NCI-H2196 treated with DMSO at 0.1 percent for 48 hours (cell line): ENCODE data around the gene RTP2.

ENCODE experiments used
- DNase-seq: peaks from one replicate; lab custom pipeline; 2025; ENCODE audit not compliant: unreplicated experiment; lab: John Stamatoyannopoulos, UW

RTP2 gene, protein sequence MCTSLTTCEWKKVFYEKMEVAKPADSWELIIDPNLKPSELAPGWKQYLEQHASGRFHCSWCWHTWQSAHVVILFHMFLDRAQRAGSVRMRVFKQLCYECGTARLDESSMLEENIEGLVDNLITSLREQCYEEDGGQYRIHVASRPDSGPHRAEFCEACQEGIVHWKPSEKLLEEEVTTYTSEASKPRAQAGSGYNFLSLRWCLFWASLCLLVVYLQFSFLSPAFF

DNA sequence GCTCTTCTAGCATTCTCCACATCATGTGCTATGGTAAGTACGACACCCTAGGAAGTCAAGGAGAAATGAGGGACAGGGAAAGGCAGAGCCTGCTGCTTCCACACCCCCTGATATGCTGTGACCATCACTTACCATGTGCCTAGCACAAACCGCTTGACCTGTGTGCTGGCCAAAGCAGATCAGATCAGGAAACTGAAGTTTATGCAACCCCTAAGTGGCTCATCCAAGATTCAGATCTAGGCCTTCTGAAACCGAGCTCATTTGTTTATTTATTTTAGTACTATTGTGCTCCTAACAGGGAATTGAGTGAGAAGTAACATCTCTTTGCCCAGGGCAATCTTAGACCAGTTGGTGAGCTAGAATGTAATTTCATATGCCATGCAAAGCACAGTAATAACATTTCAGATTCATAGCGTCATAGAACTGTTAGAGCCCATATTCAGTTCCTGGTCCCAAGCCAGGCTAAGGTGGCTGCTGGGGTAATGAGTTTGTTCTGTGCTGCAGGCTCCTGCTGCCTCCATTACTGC, at the start of gene RTP2:
RTP2 (minus strand) TSS at position 51 of the 527 bp plus-strand sequence. CDS start 429 bp downstream, outside the sequence.
- no peak for DNase-seq

DNA sequence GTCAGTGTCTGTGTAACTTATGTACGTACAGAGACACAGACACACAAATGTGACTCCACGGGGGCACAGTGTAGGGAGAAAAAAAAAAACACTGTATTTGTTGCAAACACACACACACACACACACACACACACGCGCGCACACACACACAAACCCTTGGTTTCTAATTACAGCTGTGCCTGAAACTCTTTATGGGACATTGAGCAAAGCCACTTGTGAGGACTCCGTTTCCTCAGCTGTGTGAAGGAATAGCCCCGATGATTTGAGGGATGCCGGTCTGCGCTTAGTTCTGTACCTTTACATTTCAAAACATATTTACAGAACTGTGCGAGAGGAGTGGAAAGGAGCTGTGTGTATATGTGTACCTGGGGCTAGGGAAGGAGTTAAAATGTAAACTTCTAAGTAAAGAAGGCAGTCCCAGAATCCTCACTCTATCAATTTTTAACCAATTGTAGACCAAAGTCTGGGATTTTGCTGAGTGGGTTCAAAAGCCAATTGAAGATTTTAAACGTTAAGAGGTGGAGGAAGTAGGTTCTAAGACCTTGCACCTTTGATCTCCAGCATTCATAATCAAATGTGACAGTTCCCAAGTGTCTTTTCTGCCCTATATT, 48.3 kb upstream of the RTP2 start:
- DNase-seq: no peak

DNA sequence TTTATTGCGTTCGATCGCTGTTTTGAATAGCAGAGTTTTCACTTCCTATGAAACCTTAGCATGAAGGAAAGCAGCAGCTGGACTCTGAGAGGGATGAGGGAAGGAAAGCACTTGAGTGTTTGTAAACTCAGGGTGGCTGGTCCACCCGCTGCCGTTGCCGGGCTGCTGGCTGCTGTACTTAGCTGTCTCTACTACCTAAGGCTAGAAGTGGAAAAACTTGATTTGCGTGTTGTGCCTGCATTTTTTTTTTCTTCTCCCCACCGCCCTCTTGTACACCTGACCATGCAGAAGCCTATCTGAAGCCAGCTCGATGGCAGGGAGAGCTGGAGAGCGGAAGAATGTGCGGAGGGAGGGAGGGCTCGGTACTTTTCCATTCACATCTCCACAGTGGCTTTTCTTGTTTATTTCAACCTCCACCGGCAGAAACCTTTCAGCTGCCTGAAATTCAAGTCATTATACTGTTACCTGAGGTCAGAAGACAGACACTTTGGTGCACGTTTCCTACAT, 47.7 kb upstream of the RTP2 start:
- peak; percentile 94 for DNase-seq

DNA sequence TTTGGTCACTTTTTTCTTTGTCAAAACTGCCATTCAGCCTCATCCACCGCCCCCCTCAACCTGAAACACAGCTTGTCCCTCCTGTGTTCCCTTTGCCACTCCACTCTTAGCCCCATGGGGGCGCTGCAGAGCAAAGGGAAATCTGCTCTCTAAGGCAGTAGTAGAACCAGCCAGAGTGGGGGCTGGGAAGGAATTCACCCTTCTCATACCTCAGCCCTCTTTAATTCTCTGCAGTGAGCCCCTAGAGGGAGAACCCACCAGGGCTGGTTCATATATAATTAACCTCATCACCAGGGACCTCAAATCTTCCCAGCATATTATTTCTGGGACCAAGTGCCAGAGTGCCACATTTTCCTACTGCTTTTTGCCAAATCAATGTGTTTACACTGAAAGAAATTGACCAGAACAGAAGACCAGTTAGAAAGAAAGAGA, 45.7 kb upstream of the RTP2 start:
- peak; percentile 94 for DNase-seq

DNA sequence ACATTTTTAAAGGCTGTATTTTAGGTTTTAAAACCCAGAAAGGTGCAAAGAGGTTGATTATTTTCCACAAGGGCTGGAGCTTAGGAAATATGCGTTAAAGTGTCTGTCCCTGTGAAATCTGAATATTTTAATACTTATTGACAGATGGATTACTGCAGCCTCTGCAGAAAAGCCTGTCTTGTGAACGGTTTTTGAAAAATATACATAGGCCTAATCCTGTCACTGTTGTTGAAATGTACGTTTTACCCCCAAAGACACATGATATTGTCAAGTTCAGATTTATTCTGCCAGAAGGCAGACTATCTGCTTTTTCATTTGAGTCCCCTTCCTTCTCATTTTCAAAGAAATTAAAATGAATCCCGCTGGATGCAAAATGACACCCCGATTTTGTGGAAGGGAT, 45.1 kb upstream of the RTP2 start:
- DNase-seq: no peak

DNA sequence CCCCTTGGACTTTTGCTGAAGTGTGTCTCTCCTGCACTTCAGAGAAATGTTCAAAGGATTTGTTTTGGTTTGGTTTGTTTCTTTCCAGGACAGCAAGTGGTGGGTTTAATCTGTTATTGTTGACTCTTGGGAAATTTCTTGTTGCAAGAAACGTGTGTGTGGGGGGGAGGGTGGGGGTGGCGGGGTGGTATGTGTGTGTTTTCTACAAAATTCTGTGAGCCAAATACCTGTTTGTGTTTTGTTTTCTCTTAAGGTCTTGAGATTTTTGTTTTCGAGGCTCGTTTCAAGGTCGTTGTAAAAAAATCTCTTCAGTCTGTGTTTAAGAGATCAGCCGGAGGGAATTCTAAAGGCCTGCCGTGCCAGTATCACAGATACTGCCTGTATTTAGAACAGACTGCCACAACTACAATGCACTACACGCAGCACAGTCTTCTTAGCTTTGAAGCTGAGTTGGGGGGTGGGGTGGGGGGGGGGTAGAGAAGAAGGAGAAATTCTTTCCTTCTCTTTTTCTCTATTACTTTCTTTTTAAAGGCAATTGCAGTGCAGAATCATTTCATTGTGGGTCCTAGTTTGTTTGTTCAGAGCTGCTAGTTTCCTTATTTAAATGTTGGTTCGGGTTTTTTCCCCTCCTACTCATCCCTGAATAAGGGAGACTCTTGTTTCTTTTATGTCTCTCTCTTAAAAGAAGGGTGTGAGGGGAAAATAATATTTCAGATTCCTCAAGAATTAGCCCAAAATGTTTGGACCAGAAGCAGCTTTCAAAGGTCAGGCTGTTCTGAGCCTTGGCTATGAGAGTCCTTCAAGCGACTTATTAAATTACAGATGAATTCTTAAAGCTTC, 44.3 kb upstream of the RTP2 start:
- DNase-seq: peak; percentile 61

DNA sequence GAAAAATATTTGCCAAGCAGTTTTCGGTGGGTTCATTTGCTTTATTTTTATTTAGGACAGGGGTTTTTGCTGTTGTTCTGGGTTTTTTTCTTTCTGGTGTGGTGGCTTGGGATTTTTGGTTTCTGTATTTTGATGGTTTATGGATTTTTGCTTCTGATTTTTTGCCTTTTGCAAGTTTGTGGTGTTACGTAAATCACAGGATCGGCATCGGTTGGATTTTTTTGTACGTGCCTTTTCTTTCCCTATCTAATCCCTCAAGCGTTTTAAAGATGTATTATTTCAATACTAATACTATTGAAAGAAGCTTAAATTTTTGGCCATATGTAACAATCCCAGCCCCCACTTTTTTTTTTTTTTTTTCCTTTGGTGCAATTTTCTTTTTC, 43.7 kb upstream of the RTP2 start:
- no peak for DNase-seq

DNA sequence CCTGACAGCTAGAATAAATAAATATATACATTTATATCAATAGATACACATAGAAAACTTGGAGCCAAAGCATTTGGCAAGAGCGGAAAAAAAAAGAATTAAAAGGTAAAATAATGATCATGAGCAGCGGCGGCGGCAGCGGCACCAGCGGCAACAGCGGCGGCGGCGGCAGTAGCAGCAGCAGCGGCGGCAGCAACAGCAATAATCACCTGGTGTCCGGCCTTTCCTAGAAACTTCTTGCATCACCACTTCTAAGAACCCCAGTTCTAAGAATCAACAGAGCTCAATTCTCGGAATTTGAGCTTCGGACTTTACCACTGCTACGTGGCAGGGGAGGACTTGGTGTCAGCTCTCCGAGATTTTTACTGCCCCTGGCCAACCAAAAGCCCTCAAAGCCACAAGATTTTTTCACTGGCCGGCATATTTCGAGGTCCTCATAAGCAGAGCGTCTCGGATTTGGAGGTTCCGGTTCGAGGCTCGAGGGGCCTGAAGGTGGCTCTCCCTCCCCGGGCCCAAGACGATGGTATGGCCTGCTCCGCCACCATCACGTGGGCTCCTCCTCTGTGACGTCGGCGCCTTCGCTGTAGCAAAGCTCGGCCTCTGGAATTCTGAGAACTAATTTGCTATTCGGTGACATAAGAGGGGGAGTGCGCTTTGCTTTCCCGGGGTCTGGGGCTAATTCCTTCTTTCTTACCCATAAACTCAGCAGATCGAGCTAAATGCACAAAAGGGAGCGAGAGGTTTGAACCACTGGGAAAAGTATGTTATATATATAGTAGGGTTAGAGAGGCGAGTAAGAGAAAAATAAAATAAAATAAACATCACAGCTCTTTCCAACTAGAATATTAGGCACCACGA, 43.1 kb upstream of the RTP2 start, which contains the start of gene BCL6:
BCL6 (minus strand) TSS at position 268 of the 858 bp plus-strand sequence. CDS start 11,775 bp downstream, outside the sequence.
- DNase-seq: peak; percentile 99

DNA sequence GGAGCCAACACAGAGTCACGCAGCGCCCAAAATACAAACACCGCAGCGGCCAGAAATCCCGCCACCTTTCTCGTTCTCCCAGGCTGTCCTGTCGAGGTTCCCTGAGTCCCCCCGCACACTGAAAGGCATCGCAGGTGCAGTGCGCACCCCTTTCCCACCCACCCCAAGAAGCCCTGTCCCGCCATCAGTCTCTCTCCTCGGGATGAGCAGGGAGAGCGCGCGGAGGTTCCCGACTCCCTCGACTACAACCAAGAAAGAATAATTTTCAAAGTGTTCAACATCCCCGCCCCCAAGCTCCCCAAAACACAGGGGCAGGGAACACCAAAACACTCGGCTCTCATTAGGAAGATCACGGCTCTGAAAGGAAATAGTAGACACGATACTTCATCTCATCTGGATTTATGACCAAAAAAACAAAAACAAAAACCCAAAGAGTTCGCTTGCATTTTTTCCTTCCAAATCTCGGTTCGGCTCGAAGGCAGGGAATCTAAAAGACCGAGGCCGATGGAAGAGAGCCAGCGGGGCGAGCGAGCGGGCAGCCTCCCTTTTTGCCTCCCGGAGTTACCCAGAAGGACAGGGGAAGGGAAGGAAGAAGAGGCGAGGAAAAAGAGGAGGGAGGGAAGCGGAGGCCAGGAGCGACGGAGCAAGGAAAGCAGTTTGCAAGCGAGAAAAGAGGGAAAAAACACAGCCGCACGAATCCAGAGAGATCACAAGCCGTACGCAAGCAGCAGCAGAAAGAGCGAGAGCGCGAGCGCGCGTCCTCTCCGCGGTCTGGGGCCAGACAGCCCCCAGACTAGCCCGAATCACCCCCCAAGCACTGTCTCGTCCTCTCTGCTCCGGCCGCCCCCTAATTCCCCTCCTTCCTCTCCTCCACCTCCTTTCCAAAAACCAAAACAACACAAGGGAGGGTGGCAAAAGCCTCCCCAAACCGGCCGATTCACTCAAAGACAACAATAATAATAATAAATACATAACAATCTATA, 42.1 kb upstream of the RTP2 start:
- DNase-seq: peak; percentile 67

DNA sequence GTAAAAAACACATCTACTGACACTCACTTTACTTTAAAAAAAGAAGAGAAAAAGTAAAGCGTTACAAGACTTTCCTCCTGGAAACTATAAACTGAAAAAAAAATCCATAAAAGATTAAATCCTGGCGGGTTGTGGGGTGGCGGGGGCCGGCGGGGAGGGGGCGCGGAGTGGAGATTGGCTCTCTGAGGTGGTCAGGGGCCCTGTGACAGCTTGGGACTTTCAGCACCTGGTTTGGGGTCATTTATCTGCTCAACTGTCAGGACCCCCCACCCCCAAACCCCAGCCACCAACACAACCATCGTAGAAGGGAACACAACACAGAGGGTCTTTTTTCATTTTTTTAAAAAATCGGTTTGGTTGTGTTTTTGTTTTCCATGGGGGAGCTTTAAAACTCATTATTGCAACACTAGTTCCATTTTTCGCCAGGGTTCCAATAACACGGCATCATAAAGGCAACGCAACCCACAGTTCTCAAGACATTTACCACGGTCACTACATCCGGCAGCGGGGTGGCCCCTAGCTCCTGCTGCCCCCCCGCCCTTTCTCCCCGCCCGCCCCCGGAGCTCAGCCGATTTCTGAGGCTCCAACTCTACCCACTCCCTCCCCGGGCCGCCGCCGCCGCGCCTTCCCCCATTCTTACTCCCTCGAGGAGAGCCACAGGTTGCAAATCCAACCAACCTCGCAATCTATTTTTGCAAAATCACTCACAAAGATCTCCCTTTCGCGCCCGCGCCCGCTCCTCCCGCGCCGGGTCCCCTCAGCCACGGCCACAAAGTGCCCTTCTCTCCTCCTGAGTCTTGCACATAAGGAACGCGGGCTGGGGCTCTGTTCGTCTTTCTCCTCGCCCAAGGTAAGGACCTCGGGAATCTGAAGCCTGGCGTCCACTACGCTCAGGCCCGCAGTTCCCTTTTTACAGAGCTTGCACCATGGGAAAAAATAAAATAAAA, 41.1 kb upstream of the RTP2 start:
- DNase-seq: peak; percentile 64

DNA sequence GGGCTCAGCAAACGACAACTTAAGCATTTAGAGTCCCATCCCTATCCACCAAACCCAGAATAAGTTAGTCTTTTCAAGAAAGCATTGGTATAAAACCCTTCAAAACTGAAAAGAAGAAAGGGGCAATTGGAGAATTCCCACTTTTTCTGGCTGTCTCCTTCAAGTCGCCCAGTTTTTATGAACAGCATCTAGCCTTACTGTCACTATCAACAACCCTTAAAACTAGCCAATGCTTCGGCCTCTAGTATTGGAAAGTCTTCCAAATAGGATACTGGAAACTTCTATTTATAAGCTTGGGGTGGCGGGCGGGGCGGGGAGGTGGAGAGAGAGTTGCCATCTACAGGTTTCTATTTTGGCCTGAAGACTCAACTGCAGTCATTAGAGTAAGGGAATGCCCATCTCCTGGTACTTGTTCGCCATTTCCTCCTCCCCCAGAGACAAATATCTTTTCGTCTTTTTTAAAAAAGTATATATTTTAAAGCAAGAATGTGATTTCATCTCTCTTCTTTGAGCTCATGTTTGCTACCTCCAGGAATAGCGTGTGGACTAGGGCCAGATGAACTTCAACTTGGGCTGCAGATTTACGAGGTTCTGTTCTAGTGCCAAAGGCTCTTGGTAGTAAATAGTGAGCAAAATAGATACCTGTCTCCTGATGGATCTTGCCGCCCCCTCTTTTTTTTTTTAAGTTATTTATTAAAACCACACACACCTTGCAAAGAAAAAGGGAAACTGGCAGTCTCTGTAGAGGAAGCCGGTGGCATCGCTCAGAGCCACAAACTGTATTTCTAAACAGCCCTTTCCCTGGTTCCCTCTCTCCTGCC, 40.2 kb upstream of the RTP2 start:
- no peak for DNase-seq

DNA sequence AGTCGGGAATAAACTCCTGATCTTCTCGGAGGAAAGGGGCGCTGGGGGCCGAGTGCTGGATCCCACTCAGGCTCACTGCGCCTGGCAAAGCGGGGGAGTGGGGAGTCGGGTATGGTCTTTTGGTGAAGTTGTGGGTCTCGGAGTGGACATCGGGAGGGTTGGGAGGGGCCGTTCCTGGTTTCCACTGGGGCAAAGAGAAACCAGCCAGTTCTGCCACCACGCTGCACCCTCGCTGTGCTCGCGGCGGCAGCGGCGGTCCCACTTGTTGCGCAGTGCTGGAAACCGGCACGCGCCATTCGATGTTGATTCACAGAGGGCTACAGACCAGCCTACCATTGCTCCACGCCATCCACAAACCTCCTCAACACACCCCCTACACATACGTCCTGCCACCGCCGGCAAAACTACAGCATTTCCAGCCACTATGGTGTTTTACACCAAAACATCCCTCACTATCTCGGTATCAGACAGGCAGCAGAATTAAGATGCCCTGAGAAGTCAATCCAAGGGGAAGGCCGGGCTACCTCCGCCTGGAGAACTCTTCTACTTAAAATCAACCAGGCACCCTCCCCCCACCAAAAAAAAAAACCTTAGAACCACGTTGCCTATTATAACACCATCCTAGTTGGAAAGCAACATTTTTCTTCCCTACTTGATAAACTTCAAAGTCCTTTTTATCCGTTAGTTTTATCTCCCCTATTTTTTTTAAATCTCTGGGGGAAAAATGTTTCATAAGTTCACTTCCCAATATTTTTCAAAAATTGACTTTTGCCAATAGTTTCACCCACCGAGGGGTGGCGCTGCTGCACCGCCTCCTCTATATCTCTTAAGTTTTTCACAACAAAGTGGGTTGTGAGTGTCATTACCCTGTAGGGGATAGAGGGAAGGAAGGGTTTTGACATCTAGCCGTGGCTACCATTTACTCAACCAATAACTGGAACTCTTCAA, 39.3 kb upstream of the RTP2 start:
- peak; percentile 74 for DNase-seq

DNA sequence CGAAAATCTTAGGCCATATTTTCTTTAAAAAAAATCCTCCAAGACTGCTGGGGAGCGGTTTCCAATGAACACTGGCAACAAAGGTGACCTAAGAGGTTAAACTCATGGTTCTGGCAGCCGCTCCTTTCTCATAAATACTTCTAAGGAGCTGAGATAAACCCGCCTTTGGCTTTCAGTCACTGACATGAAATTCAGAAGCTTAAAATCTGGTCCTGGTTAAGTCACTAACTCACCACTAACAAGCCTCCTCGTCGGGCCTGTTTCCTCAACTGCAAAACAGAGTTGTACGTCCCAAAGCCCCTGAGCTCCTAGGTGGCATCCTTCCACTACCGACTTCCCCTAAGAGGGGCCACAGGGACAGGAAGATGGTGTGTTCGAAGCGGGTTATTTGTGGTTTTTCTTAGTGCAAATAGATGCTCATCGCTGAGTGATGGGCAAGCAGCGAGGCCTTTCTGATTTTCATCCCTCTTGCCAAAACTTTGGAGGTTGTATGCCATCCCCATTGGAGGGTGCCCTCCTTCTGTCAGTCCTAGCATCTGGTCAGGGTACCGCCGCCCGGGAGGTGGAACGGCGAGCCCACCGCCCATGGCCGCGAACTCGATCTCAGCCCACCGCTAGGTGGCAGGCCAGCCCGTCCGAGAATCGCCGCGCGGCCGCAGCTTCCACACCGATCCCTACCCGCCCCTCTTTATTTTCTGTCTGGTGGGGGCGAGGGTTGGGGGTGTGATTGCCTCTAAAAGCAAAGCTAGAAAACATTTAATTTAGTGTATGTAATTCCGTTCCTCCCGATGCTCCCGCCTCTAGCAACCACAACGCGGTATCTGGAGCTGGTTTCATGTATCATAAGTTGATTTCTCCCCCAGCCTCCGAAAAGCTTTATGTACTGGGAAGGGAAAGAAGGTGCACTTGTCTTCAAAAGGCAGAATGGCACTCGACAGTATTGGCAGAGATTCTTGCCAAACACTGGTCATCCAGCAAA, 38.4 kb upstream of the RTP2 start:
- DNase-seq: peak; percentile 68

DNA sequence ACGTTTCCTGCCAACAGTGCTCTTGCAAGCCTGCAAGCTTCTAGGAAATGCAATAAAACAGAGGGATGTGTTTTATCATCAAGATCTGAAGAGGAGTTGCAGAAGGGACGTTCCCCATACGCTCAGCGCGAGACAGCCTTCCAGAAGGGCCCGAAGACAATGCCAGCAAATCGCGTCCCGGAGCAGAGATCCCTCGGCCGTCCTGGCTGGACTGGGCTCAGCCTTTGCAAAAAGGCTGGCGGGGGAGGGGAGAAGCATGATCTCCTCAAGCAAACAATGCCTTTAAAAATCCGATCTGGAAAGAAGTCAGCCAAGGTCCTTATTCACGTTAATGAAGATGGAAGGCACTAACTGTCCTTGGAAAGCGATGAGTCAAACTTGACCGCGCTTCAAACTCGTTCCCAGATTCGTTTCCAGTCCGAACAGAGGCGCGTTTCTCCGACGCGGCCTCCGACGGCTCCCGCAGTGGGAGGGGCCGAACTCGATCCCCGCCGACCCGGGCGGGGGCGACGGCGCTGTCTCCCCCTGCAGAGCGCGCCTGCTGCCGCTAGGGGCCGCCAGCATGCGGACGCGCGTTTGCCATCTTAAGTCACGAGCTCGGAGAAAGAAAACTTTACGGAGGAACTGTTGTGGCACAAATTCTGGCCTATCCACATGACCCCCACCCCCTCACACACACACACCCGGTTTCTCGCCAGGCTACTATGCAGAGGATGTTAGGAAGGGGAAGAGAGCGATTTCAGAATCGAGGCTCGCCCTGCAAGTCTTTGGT, 37.4 kb upstream of the RTP2 start:
- DNase-seq: peak; percentile 73
